Loucy (cell line): ENCODE results near the gene PDE11A.

Experiments used
- H2AFZ ChIP-seq: fragments of 200-600 bp; sonication (generic); 2 replicates; pipeline ENCODE4 v1.6.0; 2016; ENCODE audit warnings: antibody characterized with exemption, mild to moderate bottlenecking, low read length, moderate library complexity
- H3F3A ChIP-seq: fragments of 200-600 bp; 2 replicates; pipeline ENCODE4 v1.6.0; 2016; ENCODE audit warnings: antibody characterized with exemption, low read depth, mild to moderate bottlenecking
- H3K27me3 ChIP-seq: fragments of 200-600 bp; sonication (generic); 2 replicates; pipeline ENCODE4 v1.6.1; 2014; ENCODE audit warnings: low read length, mild to moderate bottlenecking; ENCODE audit not compliant: insufficient read depth, poor library complexity, severe bottlenecking
- H3K36me3 ChIP-seq: fragments of 200-600 bp; sonication (generic); 2 replicates; pipeline ENCODE4 v1.6.1; 2016; ENCODE audit warnings: low read length; ENCODE audit not compliant: insufficient read depth
- H3K4me1 ChIP-seq: fragments of 200-600 bp; sonication (generic); 2 replicates; pipeline ENCODE4 v1.5.1; 2014; ENCODE audit warnings: low read length, mild to moderate bottlenecking; ENCODE audit not compliant: insufficient read depth, poor library complexity, severe bottlenecking
- H3K4me2 ChIP-seq: fragments of 200-600 bp; sonication (generic); 2 replicates; pipeline ENCODE4 v1.6.0; 2014; ENCODE audit warnings: antibody characterized with exemption, low read length, low read depth, mild to moderate bottlenecking; ENCODE audit not compliant: poor library complexity, severe bottlenecking
- H3K4me3 ChIP-seq: fragments of 200-600 bp; sonication (generic); 2 replicates; pipeline ENCODE4 v1.5.1; 2014; ENCODE audit warnings: low read length, mild to moderate bottlenecking, mixed read lengths; ENCODE audit not compliant: poor library complexity, severe bottlenecking
- H3K79me2 ChIP-seq: fragments of 200-600 bp; sonication (generic); 2 replicates; pipeline ENCODE4 v1.6.1; 2014; ENCODE audit warnings: low read length; ENCODE audit not compliant: insufficient read depth
- H3K9ac ChIP-seq: fragments of 200-600 bp; sonication (generic); 2 replicates; pipeline ENCODE4 v1.6.0; 2014; ENCODE audit warnings: mild to moderate bottlenecking, low read depth, low read length, moderate library complexity; ENCODE audit not compliant: poor library complexity, severe bottlenecking
- H3K9me2 ChIP-seq: fragments of 200-600 bp; sonication (generic); replicated peaks from 2 replicates; pipeline ENCODE4 v1.6.1; 2016; ENCODE audit warnings: low read depth, low read length, mixed read lengths
- H3K9me3 ChIP-seq: fragments of 200-600 bp; sonication (generic); 2 replicates; pipeline ENCODE4 v1.6.1; 2014; ENCODE audit warnings: mild to moderate bottlenecking, antibody characterized with exemption, low read length, low read depth; ENCODE audit not compliant: insufficient read depth
- H4K20me1 ChIP-seq: fragments of 200-600 bp; sonication (generic); 2 replicates; pipeline ENCODE4 v1.6.0; 2014; ENCODE audit warnings: antibody characterized with exemption, low read length, mild to moderate bottlenecking; ENCODE audit not compliant: insufficient read depth, poor library complexity, severe bottlenecking
- CTCF ChIP-seq: fragments of 200-600 bp; sonication (generic); conservative IDR thresholded peaks from 2 replicates; pipeline ENCODE4 v1.5.1; 2014; ENCODE audit warnings: mild to moderate bottlenecking, antibody characterized with exemption, low read length
- EZH2phosphoT487 ChIP-seq: fragments of 200-600 bp; IDR thresholded peaks from 2 replicates; pipeline ENCODE4 v1.6.1; 2018; ENCODE audit warnings: antibody characterized with exemption, mild to moderate bottlenecking, moderate library complexity, borderline replicate concordance

PDE11A gene

DNA sequence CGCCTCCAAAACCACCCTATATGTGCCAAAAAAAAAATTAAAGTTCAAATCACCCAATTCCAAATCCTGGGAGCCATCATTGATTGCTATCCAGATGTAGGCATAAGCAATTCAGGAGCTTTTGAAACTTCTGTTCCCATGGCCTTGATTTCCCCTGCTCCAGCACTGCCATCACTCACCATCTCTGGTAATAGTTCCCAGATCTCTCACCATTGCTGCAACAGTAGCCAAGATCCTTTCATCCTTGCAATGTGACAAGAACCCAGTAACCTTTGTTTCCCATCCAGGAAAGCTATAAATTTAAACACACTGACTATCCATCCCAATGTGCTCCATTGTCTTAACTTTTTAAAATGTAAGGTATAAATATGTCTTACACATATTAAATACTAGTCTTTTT lies 155.4 kb downstream of the PDE11A start:
- TF ChIP-seq CTCF, result no peak
- no peak for TF ChIP-seq EZH2phosphoT487
- H3K36me3 ChIP-seq, result no peaks in the 10 kb centered on the region
- no peak overlapping the region for H3K9ac ChIP-seq
- H2AFZ ChIP-seq, result no peak overlapping the region
- H3K9me2 ChIP-seq, result no peaks in the 10 kb centered on the region
- no peaks in the 10 kb centered on the region for H3K9me3 ChIP-seq
- H4K20me1 ChIP-seq, result no peaks in the 10 kb centered on the region
- no peaks in the 10 kb centered on the region for H3K79me2 ChIP-seq
- no peak overlapping the region for H3K4me2 ChIP-seq
- no peak overlapping the region for H3K4me3 ChIP-seq
- no peaks in the 10 kb centered on the region for H3K27me3 ChIP-seq
- H3K4me1 ChIP-seq, result peaks cover 50% of the 10 kb centered on the region
- peaks cover 3% of the 10 kb centered on the region; the same call in 1 of the 2 replicates for H3F3A ChIP-seq

- peak overlapping the region; percentile 56; the same call in 1 of the 2 replicates for H2AFZ ChIP-seq
- no peak overlapping the region for H3K9ac ChIP-seq
- no peaks in the 10 kb centered on the region for H3K36me3 ChIP-seq
Observed at GRCh38 chr2:177916342-177916741, 156.2 kb downstream of the PDE11A start.

DNA sequence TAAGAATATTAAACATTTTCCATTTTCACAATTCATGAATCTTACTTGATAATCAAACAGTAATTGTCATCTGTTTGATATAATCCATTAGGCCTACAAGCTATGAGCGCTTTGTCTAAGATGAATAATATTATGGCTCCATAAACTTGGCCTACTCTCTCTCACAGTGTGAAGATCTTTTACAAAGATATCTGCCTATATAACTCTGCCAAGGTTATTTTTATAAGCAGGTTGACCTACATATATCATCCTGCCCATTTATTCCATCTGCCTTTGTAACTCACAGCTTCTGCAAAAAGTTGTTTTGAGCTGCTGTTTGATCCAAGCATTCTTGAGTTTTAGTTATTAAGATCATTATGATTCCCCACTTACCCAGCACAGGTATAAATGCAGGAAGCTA lies 158.3 kb downstream of the PDE11A start:
- Histone ChIP-seq H3F3A (peaks cover 3% of the 10 kb centered on the region; the same call in 1 of the 2 replicates), H3K79me2 (no peaks in the 10 kb centered on the region), H3K27me3 (no peaks in the 10 kb centered on the region), H3K4me1 (peaks cover 70% of the 10 kb centered on the region), H3K36me3 (no peaks in the 10 kb centered on the region), H2AFZ (peak overlapping the region; percentile 47), H4K20me1 (no peaks in the 10 kb centered on the region), H3K4me2 (peak overlapping the region; percentile 53), H3K9ac (peak overlapping the region; percentile 2), H3K9me3 (no peaks in the 10 kb centered on the region), H3K9me2 (no peaks in the 10 kb centered on the region), H3K4me3 (peak overlapping the region; percentile 10)
- TF ChIP-seq CTCF, result no peak
- TF ChIP-seq EZH2phosphoT487, result no peak

More at GRCh38 chr2:177916342-177916741, 156.2 kb downstream of the PDE11A start:
- no peaks in the 10 kb centered on the region for H3K9me2 ChIP-seq
- peaks cover 3% of the 10 kb centered on the region; the same call in 1 of the 2 replicates for H3F3A ChIP-seq
- H3K79me2 ChIP-seq, result no peaks in the 10 kb centered on the region
- H3K9me3 ChIP-seq, result no peaks in the 10 kb centered on the region
- no peak overlapping the region for H3K4me2 ChIP-seq
- H3K4me3 ChIP-seq, result no peak overlapping the region
- H3K4me1 ChIP-seq, result peaks cover 52% of the 10 kb centered on the region
- no peaks in the 10 kb centered on the region for H3K27me3 ChIP-seq
- no peaks in the 10 kb centered on the region for H4K20me1 ChIP-seq
- no peak for TF ChIP-seq CTCF
- TF ChIP-seq EZH2phosphoT487, result no peak
